ENCODE data around the gene CANT1. TPM values are rescaled to one million over a fixed set of nuclear protein-coding genes. Genes with fewer than 3 reads are reported as not detected.

Gene CANT1
- total RNA-seq, 1 experiment from 2014 or later = 34.1 TPM

DNA sequence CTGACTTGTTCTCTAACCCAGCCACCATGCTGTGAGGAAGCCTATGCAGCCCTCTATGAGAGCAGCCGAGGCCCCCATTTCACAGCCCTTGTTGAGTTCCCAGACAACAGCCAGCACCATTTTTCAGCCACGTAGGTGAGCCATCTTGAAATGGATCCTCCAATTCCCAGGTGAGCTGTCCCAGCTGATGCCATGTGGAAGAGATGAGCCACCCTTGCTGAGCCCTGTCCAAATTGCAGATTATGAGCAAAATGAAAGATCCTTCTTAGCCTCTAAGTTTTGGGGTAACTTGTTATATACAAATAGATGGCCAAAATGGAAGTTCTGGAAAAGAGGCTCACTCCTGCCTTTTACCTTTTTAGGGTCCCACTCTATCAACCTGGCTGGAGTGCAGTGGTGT lies 58.7 kb downstream of the CANT1 start:
- Mint-ChIP-seq H3K9me3 (peaks cover 19% of the 10 kb centered on the region), H3K27me3 (ENCODE audit: low read depth) (peaks cover 6% of the 10 kb centered on the region), H3K36me3 (peaks cover 17% of the 10 kb centered on the region), H3K27ac (no peak overlapping the region), H3K4me1 (no peaks in the 10 kb centered on the region), H3K4me3 (no peak overlapping the region)
- DNase-seq (ENCODE audit: low spot score) (no peak), ATAC-seq (no peak)
- TF ChIP-seq GRHL2 (CRISPR knock-in tag; IDR thresholded peaks at IDR 0.05; ENCODE audit: insufficient replicate concordance, severe bottlenecking) (no peak), RORB (CRISPR knock-in tag; IDR thresholded peaks at IDR 0.05) (no peak), JAZF1 (CRISPR knock-in tag; IDR thresholded peaks at IDR 0.05) (no peak), KAT7 (CRISPR knock-in tag; IDR thresholded peaks at IDR 0.05; ENCODE audit: borderline replicate concordance) (no peak), ELF4 (CRISPR knock-in tag; IDR thresholded peaks at IDR 0.05; ENCODE audit: low read depth) (no peak), ZNF138 (CRISPR knock-in tag; conservative IDR thresholded peaks at IDR 0.05) (no peak)
- TF ChIP-seq, protein P1, sequence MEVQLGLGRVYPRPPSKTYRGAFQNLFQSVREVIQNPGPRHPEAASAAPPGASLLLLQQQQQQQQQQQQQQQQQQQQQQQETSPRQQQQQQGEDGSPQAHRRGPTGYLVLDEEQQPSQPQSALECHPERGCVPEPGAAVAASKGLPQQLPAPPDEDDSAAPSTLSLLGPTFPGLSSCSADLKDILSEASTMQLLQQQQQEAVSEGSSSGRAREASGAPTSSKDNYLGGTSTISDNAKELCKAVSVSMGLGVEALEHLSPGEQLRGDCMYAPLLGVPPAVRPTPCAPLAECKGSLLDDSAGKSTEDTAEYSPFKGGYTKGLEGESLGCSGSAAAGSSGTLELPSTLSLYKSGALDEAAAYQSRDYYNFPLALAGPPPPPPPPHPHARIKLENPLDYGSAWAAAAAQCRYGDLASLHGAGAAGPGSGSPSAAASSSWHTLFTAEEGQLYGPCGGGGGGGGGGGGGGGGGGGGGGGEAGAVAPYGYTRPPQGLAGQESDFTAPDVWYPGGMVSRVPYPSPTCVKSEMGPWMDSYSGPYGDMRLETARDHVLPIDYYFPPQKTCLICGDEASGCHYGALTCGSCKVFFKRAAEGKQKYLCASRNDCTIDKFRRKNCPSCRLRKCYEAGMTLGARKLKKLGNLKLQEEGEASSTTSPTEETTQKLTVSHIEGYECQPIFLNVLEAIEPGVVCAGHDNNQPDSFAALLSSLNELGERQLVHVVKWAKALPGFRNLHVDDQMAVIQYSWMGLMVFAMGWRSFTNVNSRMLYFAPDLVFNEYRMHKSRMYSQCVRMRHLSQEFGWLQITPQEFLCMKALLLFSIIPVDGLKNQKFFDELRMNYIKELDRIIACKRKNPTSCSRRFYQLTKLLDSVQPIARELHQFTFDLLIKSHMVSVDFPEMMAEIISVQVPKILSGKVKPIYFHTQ (CRISPR knock-in tag; IDR thresholded peaks at IDR 0.05) = no peak
- TF ChIP-seq, protein P2, sequence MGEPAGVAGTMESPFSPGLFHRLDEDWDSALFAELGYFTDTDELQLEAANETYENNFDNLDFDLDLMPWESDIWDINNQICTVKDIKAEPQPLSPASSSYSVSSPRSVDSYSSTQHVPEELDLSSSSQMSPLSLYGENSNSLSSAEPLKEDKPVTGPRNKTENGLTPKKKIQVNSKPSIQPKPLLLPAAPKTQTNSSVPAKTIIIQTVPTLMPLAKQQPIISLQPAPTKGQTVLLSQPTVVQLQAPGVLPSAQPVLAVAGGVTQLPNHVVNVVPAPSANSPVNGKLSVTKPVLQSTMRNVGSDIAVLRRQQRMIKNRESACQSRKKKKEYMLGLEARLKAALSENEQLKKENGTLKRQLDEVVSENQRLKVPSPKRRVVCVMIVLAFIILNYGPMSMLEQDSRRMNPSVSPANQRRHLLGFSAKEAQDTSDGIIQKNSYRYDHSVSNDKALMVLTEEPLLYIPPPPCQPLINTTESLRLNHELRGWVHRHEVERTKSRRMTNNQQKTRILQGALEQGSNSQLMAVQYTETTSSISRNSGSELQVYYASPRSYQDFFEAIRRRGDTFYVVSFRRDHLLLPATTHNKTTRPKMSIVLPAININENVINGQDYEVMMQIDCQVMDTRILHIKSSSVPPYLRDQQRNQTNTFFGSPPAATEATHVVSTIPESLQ (CRISPR knock-in tag; IDR thresholded peaks at IDR 0.05) = no peak
- ChIA-PET CTCF (no interaction called here), POLR2A (no interaction called here)

DNA sequence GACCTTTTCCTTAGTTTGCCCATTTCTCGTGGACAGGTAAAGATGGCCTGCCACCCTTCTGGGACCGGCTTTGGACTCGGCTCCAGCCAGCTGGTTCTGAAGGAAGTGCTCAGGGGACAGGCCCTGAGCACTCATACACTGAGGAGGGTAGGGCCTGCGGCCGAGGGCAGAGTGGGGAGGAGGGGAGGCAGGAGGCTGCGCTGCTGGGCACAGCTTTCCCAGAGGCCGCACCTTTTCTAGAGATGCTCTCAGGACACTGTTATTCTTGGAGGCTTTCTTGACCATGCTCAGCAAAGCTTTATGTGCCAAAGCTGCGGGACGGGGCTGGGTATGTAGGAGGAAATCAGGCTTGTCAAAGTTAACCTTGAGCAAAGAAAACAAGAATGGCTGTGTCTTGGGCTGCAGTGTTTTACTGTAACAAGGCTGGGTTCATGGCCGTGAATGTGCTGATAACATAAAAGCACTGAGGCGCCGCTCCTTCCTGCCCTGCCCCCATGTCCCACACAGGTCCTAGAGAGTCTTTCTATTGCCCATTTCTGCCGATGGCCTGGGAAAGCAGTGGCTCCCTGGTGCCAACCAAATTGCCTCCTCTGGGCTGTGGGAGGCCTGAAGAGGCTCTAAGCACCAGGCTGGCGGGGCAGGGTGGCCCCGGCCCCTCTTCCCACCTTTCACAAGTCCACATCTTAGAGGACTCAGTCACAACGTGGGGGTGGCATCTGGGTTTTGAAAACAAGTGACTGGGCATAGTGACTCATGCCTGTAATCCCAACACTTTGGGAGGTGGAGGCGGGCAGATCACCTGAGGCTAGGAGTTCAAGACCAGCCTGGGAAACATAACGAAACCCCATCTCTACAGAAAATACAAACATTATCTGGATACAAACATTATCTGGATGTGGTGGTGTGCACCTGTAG lies 62.1 kb downstream of the CANT1 start:
- ATAC-seq = no peak; the same call in 1 of the 2 replicates
- Mint-ChIP-seq H3K4me1 (no peaks in the 10 kb centered on the region), H3K27me3 (ENCODE audit: low read depth) (peaks cover 6% of the 10 kb centered on the region), H3K9me3 (peaks cover 19% of the 10 kb centered on the region), H3K36me3 (peaks cover 17% of the 10 kb centered on the region), H3K4me3 (no peak overlapping the region), H3K27ac (no peak overlapping the region)
- ChIA-PET CTCF (interaction anchor here (0.7 to 1.3 kb wide), 3 partner anchors 24 to 441 kb away, joined by 3 to 4 read pairs (median 3); no protein-coding TSS in a partner anchor), POLR2A (no interaction called here)
- DNase-seq (ENCODE audit: low spot score) = no peak
- TF ChIP-seq SMAD3 (CRISPR knock-in tag; IDR thresholded peaks at IDR 0.05; ENCODE audit: borderline replicate concordance) (no peak), ZNF416 (CRISPR knock-in tag; IDR thresholded peaks at IDR 0.05) (no peak), TP53 (CRISPR knock-in tag; IDR thresholded peaks at IDR 0.05) (no peak), ZNF232 (CRISPR knock-in tag; IDR thresholded peaks at IDR 0.05) (no peak), FOXP1 (CRISPR knock-in tag; IDR thresholded peaks at IDR 0.05; ENCODE audit: borderline replicate concordance) (no peak), GTF2I (CRISPR knock-in tag; conservative IDR thresholded peaks at IDR 0.05) (no peak), NR3C1 (CRISPR knock-in tag; conservative IDR thresholded peaks at IDR 0.05; ENCODE audit: low read depth) (no peak), HMGA2 (CRISPR knock-in tag; IDR thresholded peaks at IDR 0.05) (no peak), SOX15 (CRISPR knock-in tag; IDR thresholded peaks at IDR 0.05) (no peak)
- TF ChIP-seq, protein P3, sequence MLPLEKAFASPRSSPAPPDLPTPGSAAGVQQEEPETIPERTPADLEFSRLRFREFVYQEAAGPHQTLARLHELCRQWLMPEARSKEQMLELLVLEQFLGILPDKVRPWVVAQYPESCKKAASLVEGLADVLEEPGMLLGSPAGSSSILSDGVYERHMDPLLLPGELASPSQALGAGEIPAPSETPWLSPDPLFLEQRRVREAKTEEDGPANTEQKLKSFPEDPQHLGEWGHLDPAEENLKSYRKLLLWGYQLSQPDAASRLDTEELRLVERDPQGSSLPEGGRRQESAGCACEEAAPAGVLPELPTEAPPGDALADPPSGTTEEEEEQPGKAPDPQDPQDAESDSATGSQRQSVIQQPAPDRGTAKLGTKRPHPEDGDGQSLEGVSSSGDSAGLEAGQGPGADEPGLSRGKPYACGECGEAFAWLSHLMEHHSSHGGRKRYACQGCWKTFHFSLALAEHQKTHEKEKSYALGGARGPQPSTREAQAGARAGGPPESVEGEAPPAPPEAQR (CRISPR knock-in tag; IDR thresholded peaks at IDR 0.05) = no peak
- TF ChIP-seq, protein P4, sequence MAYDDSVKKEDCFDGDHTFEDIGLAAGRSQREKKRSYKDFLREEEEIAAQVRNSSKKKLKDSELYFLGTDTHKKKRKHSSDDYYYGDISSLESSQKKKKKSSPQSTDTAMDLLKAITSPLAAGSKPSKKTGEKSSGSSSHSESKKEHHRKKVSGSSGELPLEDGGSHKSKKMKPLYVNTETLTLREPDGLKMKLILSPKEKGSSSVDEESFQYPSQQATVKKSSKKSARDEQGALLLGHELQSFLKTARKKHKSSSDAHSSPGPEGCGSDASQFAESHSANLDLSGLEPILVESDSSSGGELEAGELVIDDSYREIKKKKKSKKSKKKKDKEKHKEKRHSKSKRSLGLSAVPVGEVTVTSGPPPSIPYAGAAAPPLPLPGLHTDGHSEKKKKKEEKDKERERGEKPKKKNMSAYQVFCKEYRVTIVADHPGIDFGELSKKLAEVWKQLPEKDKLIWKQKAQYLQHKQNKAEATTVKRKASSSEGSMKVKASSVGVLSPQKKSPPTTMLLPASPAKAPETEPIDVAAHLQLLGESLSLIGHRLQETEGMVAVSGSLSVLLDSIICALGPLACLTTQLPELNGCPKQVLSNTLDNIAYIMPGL (CRISPR knock-in tag; IDR thresholded peaks at IDR 0.05) = no peak
- TF ChIP-seq, protein P5, sequence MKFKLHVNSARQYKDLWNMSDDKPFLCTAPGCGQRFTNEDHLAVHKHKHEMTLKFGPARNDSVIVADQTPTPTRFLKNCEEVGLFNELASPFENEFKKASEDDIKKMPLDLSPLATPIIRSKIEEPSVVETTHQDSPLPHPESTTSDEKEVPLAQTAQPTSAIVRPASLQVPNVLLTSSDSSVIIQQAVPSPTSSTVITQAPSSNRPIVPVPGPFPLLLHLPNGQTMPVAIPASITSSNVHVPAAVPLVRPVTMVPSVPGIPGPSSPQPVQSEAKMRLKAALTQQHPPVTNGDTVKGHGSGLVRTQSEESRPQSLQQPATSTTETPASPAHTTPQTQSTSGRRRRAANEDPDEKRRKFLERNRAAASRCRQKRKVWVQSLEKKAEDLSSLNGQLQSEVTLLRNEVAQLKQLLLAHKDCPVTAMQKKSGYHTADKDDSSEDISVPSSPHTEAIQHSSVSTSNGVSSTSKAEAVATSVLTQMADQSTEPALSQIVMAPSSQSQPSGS (CRISPR knock-in tag; IDR thresholded peaks at IDR 0.05; ENCODE audit: borderline replicate concordance, low read depth) = no peak
- TF ChIP-seq, protein P2 (CRISPR knock-in tag; IDR thresholded peaks at IDR 0.05) = no peak
- TF ChIP-seq, protein P6, sequence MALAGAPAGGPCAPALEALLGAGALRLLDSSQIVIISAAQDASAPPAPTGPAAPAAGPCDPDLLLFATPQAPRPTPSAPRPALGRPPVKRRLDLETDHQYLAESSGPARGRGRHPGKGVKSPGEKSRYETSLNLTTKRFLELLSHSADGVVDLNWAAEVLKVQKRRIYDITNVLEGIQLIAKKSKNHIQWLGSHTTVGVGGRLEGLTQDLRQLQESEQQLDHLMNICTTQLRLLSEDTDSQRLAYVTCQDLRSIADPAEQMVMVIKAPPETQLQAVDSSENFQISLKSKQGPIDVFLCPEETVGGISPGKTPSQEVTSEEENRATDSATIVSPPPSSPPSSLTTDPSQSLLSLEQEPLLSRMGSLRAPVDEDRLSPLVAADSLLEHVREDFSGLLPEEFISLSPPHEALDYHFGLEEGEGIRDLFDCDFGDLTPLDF (CRISPR knock-in tag; IDR thresholded peaks at IDR 0.05) = no peak
